GM18861 (cell line): ENCODE measurements around the gene SERPINB12.

Source experiments
- ATAC-seq: cut with Tn5 transposase; IDR thresholded peaks from one replicate; pipeline ENCODE4 v1.9.1; 2021; ENCODE audit not compliant: unreplicated experiment

The SERPINB12 gene

DNA sequence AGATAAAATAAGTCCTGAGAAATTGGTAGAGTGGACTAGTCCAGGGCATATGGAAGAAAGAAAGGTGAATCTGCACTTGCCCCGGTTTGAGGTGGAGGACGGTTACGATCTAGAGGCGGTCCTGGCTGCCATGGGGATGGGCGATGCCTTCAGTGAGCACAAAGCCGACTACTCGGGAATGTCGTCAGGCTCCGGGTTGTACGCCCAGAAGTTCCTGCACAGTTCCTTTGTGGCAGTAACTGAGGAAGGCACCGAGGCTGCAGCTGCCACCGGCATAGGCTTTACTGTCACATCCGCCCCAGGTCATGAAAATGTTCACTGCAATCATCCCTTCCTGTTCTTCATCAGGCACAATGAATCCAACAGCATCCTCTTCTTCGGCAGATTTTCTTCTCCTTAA lies 54.8 kb downstream of the SERPINB12 start:
- ATAC-seq, result no peak

DNA sequence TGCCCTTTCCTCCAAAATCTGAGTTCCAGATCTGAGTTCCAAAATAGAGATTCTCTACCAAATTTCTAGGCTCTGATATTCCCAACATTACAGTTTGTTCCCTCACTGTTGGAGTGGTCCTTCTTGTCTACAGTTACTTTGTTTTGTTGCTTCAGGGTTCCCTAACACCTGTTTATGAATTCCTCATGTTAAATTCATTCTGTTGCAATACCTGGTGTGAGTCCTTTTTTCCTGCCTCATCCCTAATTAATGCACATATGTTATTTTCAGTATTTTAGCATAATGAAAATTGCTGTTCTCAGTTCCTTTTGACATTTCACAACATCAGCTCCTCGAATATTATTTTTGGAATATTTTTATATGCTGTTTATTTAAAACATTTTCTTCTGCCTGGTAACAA lies 61.2 kb downstream of the SERPINB12 start:
- ATAC-seq, result no peak

- ATAC-seq, result peak; percentile 97
Observed at GRCh38 chr18:63603772-63604171, 61.6 kb downstream of the SERPINB12 start.

- ATAC-seq, result no peak
Observed at GRCh38 chr18:63604791-63605567, 62.8 kb downstream of the SERPINB12 start.

GRCh38 chr18:63606526-63606925 lies 64.4 kb downstream of the SERPINB12 start:
- no peak for ATAC-seq

DNA sequence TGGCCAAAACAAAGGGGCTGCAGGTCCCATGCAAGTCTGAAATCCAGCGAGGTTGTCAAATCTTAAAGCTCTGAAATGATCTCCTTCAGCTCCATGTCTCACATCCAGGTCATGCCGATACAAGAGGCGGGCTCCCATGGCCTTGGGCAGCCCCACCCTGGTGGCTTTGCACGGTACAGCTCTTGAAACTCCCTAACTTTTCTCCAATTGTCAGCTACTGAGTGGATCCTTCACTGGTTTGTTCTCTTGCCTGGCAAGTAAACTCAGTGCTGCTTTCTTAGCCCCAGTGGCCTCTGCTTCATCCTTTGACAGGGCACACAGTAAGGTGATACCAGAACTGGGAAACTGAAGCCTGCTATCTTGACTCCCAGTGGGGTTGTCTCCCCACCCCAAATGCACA lies 71.3 kb downstream of the SERPINB12 start:
- no peak for ATAC-seq

- peak; percentile 77 for ATAC-seq
Observed at GRCh38 chr18:63617049-63617914, 75.1 kb downstream of the SERPINB12 start.

DNA sequence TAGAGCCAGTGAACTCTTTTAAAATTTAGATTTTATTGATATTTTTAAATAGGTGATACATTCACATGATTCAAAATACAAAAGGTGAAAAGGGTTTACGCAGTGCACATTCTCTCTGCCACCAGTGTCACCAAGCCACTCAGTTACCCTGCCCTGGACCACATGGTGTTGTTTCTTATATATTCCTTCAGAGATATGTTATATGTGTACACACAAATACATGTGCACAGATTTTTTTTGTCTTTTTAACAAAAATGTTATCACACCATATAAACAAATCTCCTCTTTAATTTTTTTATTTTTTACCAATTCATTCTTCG lies 75.7 kb downstream of the SERPINB12 start:
- ATAC-seq, result no peak
